NCI-H510A treated with DMSO at 0.1 percent for 48 hours (cell line): ENCODE results near the gene FAM83C.

ENCODE experiments used
- DNase-seq: peaks from one replicate; lab custom pipeline; 2025; lab: John Stamatoyannopoulos, UW

The FAM83C gene

DNA sequence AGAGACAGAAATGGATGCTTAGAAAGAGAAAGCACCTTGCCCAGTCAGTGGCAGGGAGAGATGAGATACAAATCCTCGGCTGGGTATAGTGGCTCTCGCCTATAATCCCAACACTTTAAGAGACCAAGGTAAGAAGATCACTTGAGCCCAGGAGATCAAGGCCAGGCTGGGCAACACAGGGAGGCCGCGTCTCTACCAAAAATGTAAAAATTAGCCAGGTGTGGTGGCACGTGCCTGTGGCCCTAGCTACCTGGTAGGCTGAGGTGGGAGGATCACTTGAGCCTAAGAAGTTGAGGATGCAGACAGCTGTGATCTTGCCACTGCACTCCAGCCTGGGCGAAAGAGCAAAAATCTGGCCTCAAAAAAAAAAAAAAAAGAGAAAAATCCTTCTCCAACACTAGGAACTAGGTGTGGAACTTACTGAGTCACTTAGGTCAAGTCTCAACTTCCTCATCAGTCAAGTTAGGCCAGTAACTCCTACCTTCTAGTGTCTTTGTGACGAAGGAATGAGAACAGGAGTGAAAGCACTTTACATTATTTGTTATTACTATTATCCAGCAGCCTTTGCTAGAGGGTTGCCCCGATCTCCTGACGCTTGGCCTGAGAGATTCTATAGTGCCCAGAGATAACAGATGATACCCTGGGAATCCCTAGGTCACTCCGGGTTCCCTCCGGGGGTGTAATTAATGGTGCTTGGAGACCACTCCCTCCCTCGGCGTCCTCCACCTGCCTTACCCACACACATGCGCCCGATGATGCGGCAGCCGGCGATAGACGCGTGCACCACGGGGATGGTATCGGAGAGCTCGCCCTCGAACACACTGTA is 8.6 kb downstream of the FAM83C start:
- no peak for DNase-seq

DNA sequence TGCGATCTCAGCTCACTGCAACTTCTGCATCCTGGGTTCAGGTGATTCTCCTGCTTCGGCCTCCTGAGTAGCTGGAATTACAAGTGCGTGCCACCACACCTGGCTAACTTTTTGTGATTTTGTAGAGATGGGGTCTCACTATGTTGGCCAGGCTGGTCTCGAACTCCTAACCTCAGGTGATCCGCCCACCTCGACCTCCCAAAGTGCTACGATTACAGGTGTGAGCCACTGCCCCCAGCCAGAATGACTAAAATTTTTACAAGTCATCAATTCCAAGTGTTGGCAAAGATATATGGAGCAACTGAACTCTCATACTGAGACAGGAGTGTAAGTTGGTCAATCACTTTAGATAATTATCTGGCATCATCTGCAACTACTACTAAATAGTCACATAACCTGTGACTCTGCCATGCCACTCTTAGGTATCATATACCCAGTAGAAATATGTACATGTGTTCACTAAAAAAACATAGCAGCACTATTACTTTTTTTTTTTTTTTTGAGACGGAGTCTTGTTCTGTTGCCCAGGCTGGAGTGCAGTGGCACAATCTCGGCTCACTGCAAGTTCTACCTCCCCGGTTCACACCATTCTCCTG is 10.6 kb downstream of the FAM83C start:
- no peak for DNase-seq

DNA sequence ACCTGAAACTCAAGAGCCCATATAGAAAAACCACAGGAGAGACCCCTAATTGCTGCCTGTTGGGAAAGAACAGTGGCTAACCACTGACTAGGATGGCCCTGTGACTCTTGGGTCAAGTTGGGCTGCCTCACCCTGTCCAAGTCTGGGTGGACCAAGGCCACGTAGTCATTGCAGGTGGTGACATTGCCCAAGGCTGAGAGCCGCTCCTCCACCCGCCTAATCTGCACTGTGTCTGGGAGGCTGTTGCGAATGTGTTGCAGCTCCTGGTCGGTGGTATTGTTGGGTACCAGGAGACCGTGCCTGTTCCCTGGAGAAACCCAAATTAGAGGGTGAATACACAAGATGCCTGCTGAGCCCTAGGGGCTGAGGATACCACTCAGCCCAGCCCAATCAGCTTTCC is 11.7 kb downstream of the FAM83C start:
- DNase-seq = no peak

DNA sequence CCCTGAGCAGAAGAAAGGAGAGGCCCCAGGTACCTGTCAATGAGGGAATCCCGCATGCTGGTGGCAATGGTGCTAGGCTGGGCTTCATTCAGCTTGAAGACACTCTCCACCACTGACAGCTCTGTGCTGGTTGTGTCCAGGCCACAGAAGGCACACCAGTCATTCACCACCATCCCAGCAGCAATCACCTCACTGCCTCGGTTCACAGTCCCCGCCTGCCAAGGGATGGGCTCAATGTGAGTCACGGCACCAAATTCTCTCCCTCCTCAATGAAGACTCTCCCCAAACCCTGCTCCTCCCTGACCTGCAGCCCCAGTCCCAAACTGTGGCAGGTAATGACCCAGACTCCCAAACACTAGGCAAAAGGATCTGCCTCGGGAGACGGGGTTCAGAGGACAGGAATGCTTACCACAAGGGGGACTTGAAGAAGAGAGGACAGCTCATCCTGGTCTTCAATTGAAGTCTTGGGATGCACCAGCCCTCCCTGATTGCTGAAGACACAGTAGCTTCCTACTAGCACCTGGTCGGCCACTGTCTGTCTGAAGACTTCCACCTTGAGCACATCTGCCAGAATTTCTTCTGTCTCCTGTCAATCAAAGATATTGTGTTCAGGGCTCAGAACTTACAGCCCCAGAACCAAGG is 12.6 kb downstream of the FAM83C start:
- no peak for DNase-seq

DNA sequence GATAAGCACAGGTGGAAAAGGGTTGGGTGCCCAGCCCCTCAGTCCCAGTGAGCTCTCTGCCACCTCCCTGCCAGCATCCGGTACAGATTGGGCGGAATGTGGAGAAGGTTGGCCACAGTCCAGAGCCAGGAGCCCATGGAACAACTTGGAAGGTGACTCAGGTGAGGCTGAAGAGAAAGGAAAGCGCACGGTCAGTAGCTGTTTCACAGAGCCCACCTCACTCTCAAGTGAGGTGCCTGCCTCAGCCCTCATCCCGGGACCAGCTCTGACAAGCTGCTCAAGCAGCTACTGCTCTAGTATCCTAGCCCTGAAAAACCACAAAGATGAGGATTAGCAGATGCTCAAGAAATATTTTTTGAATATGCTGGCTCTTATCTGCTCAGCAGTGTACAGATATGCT is 13.2 kb downstream of the FAM83C start:
- no peak for DNase-seq

DNA sequence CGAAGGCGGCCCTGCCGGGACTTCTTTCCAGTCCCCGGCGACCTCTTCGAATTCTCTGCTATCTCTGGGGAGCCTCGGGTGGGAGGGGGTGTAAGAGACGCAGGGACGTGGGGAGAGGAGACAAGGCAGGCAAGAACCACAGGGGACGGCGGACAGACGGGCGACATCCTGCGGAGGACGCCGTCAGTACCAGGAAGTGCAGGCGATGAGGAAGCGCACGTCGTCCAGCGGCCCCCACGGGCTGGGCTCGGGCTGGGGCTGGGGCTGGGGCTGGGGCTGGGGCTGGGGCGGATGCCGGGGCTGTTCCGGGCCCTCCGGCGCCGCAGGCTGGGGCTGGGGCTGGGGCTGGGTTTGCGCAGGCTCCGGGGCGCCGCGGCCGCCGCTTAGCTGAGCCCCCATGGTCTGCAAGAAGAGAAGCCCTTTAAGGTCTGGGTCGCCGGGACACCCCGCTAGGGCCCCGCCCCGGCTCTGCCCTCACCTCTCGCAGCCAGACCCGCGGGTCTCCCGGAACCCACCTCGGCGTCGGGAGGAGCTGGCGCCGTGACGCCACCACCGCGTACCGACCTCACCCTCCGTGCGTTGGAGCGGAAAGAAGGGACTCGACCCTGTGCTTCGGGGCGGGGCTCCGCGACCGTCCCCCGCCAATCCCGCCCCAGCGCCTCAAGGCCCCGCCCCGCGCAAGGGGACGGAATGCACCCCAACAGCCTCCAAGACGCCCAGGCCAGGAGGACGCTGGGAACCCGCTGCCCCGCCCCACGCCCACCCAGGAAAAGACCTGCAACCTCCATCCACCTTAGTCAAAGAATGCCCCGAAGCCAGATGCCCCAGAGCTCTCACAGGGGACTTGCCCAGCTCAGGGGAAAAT is 14.5 kb downstream of the FAM83C start, which contains the start of gene MMP24OS:
TSS of gene MMP24OS (minus strand) at position 592 of the 865 bp plus-strand sequence. CDS start at position 399, 193 bp downstream.
- peak; percentile 82 for DNase-seq

DNA sequence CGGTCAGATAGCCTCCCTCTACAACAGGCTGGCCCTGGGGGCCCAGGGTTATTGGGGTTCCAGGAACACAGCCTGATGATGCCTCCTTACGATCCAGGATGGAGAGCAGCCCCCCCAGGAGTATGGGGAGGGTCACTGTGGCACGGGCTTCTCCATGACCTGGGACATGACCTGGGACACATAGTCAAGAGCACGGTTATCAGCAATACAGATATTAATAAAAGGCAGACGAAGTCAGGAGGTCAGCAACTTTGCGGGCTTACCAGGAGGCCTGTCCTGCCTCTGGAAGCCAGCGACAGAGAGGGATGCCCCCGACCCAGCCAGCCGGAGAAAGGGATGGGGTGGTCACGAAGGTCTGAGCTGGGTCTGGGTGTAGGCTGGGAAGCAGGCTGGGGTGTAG is 15.1 kb downstream of the FAM83C start:
- DNase-seq = no peak

DNA sequence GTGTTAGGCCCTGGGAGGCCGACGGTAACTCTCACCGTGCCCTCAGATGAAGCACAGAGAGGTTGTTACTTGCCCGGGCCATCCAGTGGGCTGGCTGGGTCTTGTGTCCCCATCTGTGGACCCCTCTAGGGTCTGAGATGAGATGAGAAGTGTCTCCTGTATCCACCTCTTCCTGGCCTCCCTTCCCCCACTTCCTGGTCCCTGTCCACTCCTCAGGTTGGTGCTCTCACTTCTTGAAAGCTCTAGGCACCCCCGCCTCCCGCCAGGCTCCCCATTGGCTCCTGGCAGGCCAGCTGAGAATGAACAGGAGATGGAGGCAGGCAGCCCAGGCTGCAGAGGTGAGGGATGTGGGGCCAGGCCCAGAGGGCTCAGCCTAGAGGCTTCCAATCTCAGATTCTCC is 15.8 kb downstream of the FAM83C start:
- DNase-seq = no peak

DNA sequence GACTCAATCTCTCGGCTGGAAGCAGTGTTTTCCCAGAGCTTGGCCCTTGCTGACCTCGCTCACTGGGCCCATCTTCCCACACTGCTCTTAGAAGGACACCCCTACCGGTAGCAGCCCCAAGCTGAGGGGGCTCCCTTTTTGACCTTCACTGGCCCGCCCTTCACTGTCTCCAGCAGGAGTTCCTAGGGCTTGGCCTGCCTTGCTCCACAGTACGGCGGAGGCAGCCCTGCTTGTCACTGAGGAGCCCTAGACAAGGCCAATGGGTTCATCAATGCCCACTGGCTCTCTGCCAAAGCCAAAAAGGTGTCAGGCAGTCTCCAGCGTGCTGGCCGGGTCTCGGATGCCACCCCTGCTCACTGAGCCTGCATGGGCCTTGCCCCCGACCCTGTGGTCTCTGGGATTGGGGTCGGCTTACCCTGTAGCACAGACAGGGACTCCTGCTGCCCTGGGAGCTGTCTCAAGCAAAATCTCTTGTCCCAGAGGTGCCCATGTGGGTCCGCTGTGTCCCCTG is 16.4 kb downstream of the FAM83C start:
- no peak for DNase-seq

DNA sequence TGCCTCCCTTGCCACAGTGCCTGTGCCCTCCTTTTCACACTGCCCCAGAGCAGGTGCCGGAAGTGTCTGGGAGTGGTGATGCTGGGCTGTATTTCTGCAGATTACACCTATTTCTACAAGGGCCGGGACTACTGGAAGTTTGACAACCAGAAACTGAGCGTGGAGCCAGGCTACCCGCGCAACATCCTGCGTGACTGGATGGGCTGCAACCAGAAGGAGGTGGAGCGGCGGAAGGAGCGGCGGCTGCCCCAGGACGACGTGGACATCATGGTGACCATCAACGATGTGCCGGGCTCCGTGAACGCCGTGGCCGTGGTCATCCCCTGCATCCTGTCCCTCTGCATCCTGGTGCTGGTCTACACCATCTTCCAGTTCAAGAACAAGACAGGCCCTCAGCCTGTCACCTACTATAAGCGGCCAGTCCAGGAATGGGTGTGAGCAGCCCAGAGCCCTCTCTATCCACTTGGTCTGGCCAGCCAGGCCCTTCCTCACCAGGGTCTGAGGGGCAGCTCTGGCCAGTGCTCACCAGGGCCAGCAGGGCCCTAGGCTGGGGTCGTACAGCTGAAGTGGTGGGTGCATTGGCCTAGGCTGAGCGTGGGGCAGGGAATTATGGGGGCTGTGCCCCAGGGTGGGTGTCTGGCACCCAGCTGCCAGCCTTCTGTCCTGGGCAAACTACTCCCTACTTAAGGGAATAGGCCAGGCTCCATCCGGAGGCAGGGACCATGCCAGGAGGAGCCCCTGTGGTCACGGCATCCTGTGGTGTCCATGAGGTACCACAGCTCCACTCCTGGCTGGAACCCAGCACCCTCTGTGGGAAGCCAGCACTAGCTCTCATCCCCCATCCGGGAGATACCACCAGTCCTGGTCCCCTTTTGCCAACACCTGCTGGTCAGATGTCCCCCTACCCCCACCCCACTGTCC is 17.8 kb downstream of the FAM83C start:
- no peak for DNase-seq

DNA sequence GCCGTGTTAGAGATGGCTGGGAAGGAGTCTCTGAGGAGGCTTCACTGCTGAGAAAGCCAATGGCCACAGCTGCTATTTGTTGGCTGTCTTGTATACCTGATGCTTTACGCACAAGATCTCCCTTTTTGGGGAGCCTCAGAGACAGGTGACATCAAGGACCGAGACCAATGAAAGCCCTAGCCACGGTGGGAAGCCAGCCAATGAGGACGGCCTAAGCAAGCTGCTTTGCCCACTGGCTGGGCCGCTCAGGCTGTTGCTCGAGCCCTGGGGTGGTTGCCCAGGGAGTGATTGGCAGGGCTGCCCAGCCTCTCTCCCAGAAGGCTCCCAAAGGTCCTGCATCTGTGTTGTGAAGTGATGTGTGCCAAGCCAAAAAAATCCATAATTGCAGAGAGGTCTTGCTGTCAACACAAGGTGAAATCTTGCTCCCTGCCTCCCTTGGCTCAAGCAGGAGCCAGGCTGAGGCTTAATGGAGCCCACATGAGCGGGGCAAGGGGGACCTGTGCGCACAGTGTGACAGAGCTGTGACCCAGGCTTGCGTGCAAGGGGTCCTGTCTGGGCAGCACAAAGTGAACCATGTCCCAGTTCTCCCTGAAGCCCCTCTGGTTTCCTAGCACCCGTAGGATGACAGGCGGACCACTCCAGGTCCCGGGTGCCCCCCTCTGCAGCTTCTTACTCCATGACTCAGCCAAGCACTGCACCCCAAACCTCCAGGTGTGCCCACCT is 18.6 kb downstream of the FAM83C start:
- no peak for DNase-seq

DNA sequence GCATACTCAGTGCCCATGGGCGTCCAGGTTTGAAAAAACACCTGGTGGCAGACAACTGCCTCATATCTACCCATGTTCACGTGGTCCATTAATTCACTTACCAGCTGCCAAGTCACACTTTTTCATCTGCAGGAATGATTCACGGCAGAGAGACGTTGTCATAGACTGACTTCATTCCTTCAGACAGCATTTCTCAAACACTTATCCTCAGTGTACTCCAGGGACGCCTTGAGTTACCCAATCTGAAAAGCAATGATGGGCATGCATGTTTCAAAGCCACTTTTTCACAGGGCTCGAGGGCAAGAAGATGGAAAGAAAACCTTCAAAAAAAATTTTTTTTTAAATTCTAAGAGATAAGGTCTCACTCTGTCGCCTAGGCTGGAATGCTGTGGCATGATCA is 20.3 kb downstream of the FAM83C start:
- DNase-seq = no peak

DNA sequence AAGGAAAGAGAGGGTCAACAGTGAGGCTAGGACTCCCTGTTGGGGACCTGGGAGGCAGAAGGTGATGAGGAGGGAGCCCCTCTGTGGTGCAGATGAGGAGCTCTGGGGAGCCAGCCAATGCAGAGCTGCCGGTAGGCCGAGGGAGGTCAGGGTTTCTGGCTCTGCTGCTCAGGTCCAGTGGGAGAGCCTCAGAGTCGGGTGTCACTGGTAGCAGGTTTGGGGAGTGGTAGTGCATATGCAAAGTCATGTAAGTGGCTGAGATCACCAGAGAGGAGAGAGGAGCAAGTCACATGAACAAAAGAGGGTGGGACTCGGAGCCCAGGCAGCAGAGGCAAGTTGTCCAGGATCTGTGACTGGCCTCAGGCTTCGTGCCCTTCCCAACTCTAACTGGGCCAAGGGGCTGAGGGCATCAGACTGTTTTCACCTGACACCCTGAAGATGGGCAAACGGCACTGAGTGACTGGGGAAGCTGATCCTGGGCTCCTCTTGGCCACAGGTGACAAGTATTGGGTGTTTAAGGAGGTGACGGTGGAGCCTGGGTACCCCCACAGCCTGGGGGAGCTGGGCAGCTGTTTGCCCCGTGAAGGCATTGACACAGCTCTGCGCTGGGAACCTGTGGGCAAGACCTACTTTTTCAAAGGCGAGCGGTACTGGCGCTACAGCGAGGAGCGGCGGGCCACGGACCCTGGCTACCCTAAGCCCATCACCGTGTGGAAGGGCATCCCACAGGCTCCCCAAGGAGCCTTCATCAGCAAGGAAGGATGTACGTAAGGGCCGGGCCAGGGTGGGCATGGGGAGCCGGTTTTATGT is 20.9 kb downstream of the FAM83C start:
- no peak for DNase-seq

DNA sequence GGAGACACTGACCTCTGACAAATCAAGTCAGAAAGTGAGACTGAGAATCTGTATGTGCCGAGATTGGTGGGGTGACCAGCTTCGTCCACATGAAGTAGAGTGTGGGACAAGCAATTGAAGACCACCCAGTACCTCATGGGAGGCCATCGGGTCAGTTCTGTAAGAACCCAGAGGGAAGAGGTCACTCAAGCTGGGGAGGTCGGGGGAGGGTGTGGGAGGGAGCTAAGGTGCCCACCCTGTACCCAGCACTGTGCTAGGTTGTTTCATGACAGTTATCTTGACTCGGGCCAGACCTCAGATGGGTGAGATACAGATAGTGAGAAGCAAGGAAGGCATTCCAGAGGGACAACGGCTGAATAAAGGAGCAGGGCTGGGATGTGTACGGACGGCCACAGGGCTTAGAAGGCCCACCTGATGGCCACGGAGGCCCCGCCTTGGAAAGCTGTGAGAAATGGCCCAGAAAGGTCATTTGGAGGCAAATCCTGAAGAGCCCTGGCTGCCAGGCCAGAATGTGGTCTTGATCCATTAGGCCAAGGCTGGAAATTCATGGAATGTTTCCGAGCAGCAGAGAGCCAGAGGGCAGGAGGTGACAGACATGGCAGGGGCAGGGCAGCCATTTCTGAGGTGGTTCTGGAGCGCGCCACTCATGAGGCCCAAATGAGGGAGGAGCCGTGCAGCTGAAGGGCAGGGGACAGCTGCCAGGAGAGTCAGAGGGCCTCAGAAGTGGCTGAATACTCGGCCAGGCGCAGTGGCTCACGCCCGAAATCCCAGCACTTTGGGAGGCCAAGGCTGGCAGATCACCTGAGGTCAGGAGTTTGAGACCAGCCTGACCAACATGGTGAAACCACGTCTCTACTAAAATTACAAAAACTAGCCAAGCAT is 22.0 kb downstream of the FAM83C start:
- DNase-seq = no peak

DNA sequence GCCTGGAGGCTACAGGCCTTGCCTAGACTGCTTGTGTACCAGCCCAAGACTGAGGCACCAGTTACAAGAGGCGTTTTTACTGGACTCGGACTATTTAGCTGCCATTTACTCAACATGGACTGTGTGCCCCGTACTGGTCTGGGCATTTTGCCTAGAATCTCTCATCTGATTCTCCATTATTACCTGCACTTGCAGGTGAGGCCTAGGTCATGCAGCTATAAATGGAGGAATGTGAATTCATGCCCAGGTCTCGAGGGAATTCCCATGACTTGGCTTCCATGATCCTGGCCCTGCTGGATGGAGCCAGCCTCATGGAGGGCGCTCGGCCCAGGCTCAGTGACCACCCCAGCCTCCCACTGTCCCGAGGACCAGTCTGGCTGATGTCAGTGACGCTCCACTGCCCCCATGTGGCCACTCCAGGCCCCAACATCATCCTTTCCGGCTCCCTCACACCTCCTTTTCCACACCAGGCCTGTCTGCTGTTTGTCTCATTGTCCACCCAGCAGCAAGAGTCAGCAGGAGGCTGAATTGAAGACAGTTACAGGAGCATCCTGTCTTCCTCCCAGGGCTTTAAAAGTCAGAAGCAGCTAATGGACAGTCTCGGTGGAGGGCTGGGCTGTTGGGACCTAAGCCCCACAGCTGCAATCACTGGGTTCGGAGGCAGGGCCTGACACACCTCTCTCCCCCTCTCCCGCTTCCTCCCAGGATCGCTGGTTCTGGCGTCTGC is 23.0 kb downstream of the FAM83C start:
- peak; percentile 28 for DNase-seq

DNA sequence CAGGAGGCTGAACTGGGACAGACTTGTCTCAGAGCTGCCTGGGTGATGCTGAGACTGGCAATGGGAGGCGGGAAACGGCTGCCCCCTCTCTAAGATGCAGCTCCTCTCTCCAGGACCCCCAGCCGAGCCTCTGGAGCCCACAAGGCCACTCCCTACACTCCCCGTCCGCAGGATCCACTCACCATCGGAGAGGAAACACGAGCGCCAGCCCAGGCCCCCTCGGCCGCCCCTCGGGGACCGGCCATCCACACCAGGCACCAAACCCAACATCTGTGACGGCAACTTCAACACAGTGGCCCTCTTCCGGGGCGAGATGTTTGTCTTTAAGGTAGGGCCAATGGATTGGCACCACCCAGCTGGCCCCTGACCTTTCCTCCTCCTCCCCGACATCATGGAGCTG is 25.1 kb downstream of the FAM83C start:
- DNase-seq = no peak

DNA sequence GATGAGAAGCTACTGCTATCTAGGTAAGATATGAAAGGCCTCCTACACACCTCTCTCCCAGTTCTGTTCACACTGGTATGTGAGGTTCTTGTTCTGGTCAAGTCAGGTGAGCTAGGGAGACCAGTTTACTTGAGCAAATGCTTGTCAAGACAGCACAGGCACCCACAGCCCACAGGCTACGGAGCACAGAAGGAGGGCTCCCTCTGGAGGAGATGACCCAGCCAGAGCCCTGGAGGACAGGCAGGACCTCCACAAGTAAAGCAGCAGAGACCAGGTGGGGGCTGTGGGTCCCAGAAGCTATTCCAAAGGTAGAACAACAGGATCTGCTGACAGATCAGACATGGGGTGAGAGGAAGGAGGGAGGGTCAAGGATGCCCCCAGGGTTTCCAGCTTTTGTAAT is 27.5 kb downstream of the FAM83C start:
- DNase-seq = no peak
